Measurements from ENCODE around the gene CCL16. TPM values are rescaled to one million over a fixed set of nuclear protein-coding genes. Genes with fewer than 3 reads are reported as not detected.

The CCL16 gene
- total RNA-seq, 1 donor: not detected

GRCh38 chr17:35988164-35988563 lies 6.9 kb upstream of the CCL16 start:
- TF ChIP-seq CTCF (IDR thresholded peaks at IDR 0.05; ENCODE audit: insufficient read depth, low read depth, low read length): no peak
- H3K4me3 ChIP-seq (ENCODE audit: low read depth, low read length): no peak overlapping the region
- DNase-seq (ENCODE audit: low read depth): no peak

GRCh38 chr17:35986643-35987042 lies 5.3 kb upstream of the CCL16 start, which contains the start of gene CCL14:
CCL14 (minus strand) TSS chr17:35986729; CDS start chr17:35986649, 80 bp downstream.
- TF ChIP-seq CTCF (IDR thresholded peaks at IDR 0.05; ENCODE audit: insufficient read depth, low read depth, low read length): no peak
- H3K4me3 ChIP-seq (ENCODE audit: low read depth, low read length): no peak within 1 kb of the TSS

GRCh38 chr17:35984140-35984539 lies 2.8 kb upstream of the CCL16 start:
- DNase-seq (ENCODE audit: low read depth): no peak
- H3K4me3 ChIP-seq (ENCODE audit: low read depth, low read length): no peak overlapping the region
- TF ChIP-seq CTCF (IDR thresholded peaks at IDR 0.05; ENCODE audit: insufficient read depth, low read depth, low read length): no peak

More at GRCh38 chr17:35986643-35987042, 5.3 kb upstream of the CCL16 start, which contains the start of gene CCL14:
- DNase-seq (ENCODE audit: low read depth): no peak

GRCh38 chr17:35982409-35983191 lies 1.3 kb upstream of the CCL16 start:
- DNase-seq (ENCODE audit: low read depth): no peak
- no peak for TF ChIP-seq CTCF (IDR thresholded peaks at IDR 0.05; ENCODE audit: insufficient read depth, low read depth, low read length)

GRCh38 chr17:35981908-35982330 lies 622 bp upstream of the CCL16 start:
- no peak for TF ChIP-seq CTCF (IDR thresholded peaks at IDR 0.05; ENCODE audit: insufficient read depth, low read depth, low read length)
- no peak for DNase-seq (ENCODE audit: low read depth)
- no peak overlapping the region for H3K4me3 ChIP-seq (ENCODE audit: low read depth, low read length)

More at GRCh38 chr17:35982409-35983191, 1.3 kb upstream of the CCL16 start:
- H3K4me3 ChIP-seq (ENCODE audit: low read depth, low read length): no peak overlapping the region

- no peak for DNase-seq (ENCODE audit: low read depth)
- no peak overlapping the region for H3K4me3 ChIP-seq (ENCODE audit: low read depth, low read length)
- TF ChIP-seq CTCF (IDR thresholded peaks at IDR 0.05; ENCODE audit: insufficient read depth, low read depth, low read length): no peak
These were observed 3.0 kb downstream of the CCL16 start for GRCh38 chr17:35978346-35978745.

Data from fibroblast of villous mesenchyme (primary cell).